NCI-H1105 treated with DMSO at 0.1 percent for 48 hours (cell line): ENCODE results near the gene TDRKH.
"Not testable (repeated sequence)": the region's sequence is repeated elsewhere in the genome, so short reads cannot be mapped to it uniquely, and the experiment has no call there.

Experiments used
- DNase-seq: peaks from one replicate; lab custom pipeline; 2025; lab: John Stamatoyannopoulos, UW

The TDRKH gene

GRCh38 chr1:151762941-151763921 lies 27.1 kb downstream of the TDRKH start, which contains the start of gene MRPL9:
Gene MRPL9, minus strand, starts transcription at chr1:151763496. Its CDS starts 17 bp downstream, at chr1:151763479.
- DNase-seq = peak; percentile 86

- DNase-seq = no peak
Observed at GRCh38 chr1:151760597-151761385, 29.5 kb downstream of the TDRKH start.

- DNase-seq = no peak
Observed at GRCh38 chr1:151759241-151759640, 31.1 kb downstream of the TDRKH start.

DNA sequence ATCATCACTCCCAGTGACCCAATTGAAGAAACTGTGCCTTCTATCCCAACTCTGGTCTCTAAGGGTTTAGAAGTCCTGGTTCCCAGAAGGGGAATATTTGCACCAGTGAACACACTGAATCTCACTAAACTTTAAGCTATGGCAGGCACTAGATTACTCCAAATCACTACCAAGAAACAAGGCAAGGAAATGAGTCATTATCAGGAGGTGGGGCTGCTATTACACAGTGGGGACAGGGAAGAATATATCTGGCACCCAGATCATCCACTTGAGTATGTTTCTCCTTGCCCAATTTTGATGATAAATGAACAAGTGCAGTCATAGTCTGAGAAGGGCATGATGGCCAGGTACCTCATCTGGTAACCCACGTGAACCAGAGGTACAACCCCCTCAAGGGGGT lies 34.0 kb downstream of the TDRKH start:
- DNase-seq = no peak

- no peak for DNase-seq
Observed at GRCh38 chr1:151741516-151741915, 48.8 kb downstream of the TDRKH start.

DNA sequence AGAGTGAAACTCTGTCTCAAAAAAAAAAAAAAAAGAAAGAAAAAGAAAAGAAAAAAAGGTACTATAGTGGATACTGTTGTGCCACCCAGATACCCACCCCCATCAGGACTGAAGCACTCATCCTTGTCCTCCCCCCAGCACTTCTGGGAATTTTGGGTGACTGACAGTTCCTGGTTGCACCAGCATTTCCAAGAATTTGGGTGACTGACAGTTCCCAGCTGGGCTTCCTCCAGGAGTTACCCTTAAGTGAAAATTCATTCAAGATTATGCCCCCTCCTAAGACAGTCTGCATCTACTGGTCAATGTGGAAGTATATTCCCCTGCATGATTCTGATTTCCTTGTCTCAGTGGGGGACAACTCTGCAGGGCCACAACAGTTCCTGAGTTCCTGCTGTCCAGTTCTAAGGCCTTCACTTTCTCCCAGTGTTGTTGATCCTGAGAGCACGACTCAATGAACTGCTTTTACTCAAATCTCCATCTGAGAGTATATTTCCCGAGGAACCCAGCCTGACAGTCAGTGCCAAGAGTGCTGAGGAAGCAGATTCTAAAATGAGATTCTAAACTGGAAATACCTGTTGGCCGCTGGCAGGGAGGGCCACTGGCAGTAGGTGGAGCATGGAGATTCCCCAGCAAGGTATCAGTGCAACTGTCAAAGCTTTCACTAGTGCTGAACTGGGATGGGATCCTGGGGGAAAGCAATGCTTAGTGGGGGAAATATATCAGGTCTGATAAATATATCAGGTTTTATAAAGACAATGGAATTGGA lies 50.5 kb downstream of the TDRKH start:
- DNase-seq = no peak

DNA sequence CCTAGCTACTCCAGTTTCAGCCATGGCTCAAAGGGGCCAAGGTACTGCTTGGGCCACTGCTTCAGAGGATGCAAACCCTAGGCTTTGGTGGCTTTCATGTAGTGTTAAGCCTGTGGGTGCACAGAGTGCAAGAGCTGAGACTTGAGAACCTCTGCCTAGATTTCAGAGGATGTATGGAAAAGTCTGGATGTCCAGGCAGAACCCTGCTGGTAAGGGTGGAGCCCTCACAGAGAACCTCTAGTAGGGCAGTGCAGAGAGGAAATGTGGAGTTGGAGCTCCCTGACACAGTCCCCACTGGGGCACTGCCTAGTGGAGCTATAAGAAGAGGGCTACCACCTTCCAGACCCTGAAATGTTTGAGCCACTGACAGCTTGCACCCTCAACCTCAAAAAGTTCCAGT lies 52.8 kb downstream of the TDRKH start:
- DNase-seq = no peak

- no peak for DNase-seq
Observed at GRCh38 chr1:151737026-151737425, 53.3 kb downstream of the TDRKH start.

- DNase-seq = not testable (repeated sequence)
Observed at GRCh38 chr1:151733995-151734394, 56.3 kb downstream of the TDRKH start.

DNA sequence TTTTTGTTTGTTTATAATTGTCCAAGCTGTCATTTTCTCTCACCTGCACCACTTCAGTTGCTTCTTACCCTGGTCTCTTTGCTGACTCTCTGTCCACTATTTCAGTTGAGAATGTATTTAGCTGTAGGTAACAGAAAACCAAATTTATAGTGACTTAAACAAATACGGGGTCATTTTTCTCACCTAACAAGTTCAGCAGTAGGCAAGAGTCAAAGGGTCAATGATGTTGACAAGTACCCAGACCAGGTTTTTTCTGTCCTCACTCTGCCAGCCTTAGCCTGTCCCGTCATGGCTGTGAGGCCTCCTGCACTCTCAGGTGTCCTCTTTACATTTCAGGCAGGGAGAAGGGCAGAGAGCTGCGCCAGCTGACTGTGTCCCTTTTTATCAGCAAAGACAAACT lies 57.2 kb downstream of the TDRKH start:
- DNase-seq = no peak

- no peak for DNase-seq
Observed at GRCh38 chr1:151729966-151730291, 60.4 kb downstream of the TDRKH start.

GRCh38 chr1:151729157-151729965 lies 60.9 kb downstream of the TDRKH start:
- no peak for DNase-seq

DNA sequence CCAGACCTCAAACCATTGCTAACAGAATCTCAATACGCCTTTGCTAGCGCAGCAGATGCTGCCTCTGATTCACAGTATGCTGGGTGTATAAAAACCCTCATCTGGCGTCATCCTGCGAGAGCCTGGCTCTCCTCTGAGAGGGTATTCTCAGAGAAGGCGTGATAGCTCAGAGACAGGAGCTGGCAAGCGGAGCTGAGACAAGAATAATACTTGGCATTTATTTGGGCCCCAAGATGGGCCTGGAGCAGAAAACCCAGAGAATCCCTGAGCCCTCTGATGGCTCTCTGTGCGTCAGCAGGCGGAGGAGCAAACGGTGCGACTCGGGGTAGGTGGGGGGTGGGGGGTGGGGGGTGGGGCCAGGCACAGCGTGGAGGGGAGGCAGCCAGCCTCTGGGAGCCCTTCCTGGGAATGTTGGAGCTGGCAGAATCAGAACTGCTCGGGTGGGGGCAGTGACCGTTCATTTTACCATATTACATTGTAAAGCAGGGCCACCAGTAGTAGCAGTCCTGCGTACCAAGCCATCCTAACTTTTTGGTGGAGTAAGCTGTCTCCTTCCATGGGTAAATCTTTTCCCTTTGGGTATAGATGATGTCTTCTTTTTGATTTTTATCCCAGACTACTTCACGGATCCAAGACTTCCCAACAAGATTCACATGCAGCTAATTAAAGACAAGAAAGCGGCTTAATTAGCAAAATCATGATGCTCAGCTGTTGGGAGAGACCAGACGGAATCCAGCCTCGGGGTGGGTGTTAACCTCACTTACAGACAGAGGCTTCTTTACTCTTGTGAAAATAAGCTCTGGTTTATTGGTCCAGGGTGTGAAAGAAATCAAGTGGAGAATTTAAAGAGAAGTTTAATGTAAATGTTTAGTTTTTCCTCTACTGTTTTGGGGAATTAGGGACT lies 61.9 kb downstream of the TDRKH start:
- peak; percentile 54 for DNase-seq

GRCh38 chr1:151723726-151724370 lies 66.5 kb downstream of the TDRKH start:
- no peak for DNase-seq
